ENCODE measurements around the gene GEN1. TPM values are rescaled to one million over a fixed set of nuclear protein-coding genes. Genes with fewer than 3 reads are reported as not detected.
A peak's percentile ranks its signal among the peaks of the same experiment; 100 is the strongest.

GEN1 gene
- total RNA-seq, 1 donor from 2014 or later = 30.9 TPM

DNA sequence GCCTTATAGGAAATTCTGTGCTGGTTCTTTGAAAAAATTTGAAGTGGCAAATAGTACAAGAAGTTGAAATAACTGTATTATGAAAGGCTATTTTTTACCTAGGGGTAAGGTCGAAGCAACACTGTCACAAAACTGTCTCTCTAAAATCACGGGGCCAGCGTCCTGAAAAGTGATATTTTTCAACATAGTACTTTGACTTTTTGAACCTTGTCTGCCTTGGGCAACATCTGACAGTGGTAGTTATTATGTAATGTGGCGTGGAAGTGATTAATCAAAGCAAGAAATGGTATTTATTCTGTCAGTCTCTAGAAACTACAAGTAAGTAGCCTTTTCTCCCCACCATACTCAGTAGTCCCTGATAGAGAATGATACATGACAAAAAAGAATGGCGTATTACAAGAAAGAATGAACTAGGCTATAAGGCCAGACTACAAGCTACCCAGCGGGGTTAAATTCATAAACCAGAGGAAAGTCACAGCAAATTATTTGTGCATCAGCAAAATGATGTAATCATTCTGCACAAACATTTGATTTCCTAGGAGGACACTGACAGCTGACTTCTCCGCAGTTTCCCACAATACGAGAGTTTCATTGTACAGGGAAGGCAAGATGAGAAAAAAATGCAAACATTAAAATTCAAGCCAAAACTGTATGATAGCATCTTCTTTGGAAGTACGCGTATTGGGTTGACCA is 9.8 kb downstream of the GEN1 start:
- no peak for DNase-seq
- no peak overlapping the region for H3K27ac Mint-ChIP-seq
- H3K27me3 Mint-ChIP-seq = no peaks in the 10 kb centered on the region
- no peak overlapping the region for H3K4me3 Mint-ChIP-seq
- no peaks in the 10 kb centered on the region for H3K9me3 Mint-ChIP-seq
- H3K36me3 Mint-ChIP-seq (ENCODE audit: low read depth) = peaks cover 26% of the 10 kb centered on the region
- intact Hi-C loops (cut with micrococcal nuclease) = no loop called here
- H3K4me1 Mint-ChIP-seq = peaks cover 5% of the 10 kb centered on the region

DNA sequence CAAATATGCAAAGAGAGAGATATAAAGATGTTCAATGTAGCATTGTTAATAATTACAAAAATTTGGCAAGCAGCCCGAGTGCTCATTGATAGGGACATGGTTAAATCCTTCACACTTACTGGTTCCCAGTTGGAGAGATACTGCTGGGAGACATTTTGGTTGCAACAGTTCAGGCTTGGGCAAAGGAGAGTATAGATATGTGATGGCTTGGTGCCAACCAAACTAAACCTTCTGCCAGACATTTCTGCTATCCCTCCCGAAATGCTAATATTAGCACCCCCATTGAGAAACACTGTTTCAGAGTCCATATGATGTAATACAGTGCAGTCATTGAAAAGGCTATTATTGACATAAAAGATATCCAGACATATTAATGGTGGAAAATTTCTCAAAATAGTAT is 11.5 kb downstream of the GEN1 start:
- Mint-ChIP-seq H3K36me3 (ENCODE audit: low read depth) (peaks cover 26% of the 10 kb centered on the region), H3K9me3 (no peaks in the 10 kb centered on the region), H3K4me3 (no peak overlapping the region), H3K27me3 (no peaks in the 10 kb centered on the region), H3K4me1 (no peaks in the 10 kb centered on the region), H3K27ac (no peak overlapping the region)
- intact Hi-C loops (cut with micrococcal nuclease) = no loop called here
- DNase-seq = no peak

DNA sequence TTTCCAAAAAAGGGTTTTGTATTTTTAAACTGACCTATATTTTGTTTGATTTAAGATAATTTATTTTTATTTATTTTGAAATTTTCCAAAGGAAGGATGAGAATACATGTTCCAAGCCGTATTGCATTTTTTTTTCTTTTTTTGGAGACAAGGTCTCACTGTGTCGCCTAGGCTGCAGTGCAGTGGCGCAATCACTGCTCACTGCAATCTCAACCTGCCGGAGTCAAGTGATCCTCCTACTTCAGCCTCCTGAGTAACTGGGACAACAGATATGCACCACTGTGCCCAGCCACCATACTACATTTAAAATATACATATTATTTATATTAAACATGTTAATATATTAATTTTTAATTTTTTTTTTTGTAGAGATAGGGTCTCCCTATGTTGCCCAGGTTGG is 15.0 kb downstream of the GEN1 start:
- H3K27me3 Mint-ChIP-seq = no peaks in the 10 kb centered on the region
- H3K4me1 Mint-ChIP-seq = no peaks in the 10 kb centered on the region
- intact Hi-C loops (cut with micrococcal nuclease) = no loop called here
- no peaks in the 10 kb centered on the region for H3K9me3 Mint-ChIP-seq
- peaks cover 19% of the 10 kb centered on the region for H3K36me3 Mint-ChIP-seq (ENCODE audit: low read depth)
- no peak overlapping the region for H3K4me3 Mint-ChIP-seq
- no peak for DNase-seq
- no peak overlapping the region for H3K27ac Mint-ChIP-seq

DNA sequence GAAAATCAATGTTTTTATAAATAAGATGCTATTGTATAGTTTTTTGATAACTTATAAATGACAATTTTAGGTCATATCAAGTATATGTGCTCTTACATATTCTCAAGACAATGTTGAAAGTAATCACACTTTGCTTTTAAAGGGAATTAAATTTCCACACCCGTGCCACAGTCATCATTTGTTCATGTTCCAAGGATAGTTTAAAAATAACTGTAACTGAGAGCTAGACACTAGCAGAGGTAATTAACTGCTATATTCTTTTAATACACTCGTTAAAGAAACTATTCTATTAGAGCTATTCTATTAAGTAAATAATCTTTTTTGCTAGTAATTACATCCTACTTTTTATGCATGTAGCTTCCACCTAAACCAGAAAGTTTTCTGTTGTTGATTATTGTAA is 18.0 kb downstream of the GEN1 start:
- Mint-ChIP-seq H3K9me3 (no peaks in the 10 kb centered on the region), H3K4me3 (no peak overlapping the region), H3K27me3 (no peaks in the 10 kb centered on the region), H3K27ac (no peak overlapping the region), H3K4me1 (no peaks in the 10 kb centered on the region), H3K36me3 (ENCODE audit: low read depth) (peaks cover 22% of the 10 kb centered on the region)
- intact Hi-C loops (cut with micrococcal nuclease) = no loop called here
- no peak for DNase-seq

GRCh38 chr2:17772532-17772931 is 18.6 kb downstream of the GEN1 start:
- no peak overlapping the region for H3K27ac Mint-ChIP-seq
- H3K36me3 Mint-ChIP-seq (ENCODE audit: low read depth) = peaks cover 20% of the 10 kb centered on the region
- DNase-seq = no peak
- H3K9me3 Mint-ChIP-seq = no peaks in the 10 kb centered on the region
- no peaks in the 10 kb centered on the region for H3K4me1 Mint-ChIP-seq
- H3K27me3 Mint-ChIP-seq = no peaks in the 10 kb centered on the region
- intact Hi-C loops (cut with micrococcal nuclease) = no loop called here
- H3K4me3 Mint-ChIP-seq = no peak overlapping the region

- peaks cover 44% of the 10 kb centered on the region for H3K36me3 Mint-ChIP-seq (ENCODE audit: low read depth)
- H3K4me3 Mint-ChIP-seq = no peak overlapping the region
- no peaks in the 10 kb centered on the region for H3K27me3 Mint-ChIP-seq
- no peaks in the 10 kb centered on the region for H3K4me1 Mint-ChIP-seq
- intact Hi-C loops (cut with micrococcal nuclease) = no loop called here
- H3K9me3 Mint-ChIP-seq = no peaks in the 10 kb centered on the region
- DNase-seq = no peak
- no peak overlapping the region for H3K27ac Mint-ChIP-seq
Observed at GRCh38 chr2:17780546-17780945, 26.6 kb downstream of the GEN1 start.

DNA sequence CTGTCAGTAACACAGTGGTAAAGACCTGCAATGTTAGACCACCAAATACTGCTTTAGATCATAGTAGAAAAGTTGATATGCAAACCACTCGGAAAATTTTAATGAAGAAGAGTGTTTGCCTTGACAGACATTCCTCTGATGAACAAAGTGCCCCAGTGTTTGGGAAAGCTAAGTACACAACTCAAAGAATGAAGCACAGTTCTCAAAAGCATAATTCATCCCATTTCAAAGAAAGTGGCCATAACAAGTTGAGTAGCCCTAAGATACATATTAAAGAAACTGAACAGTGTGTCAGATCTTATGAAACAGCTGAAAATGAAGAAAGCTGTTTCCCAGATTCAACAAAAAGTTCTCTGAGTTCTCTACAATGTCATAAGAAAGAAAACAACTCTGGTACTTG is 27.5 kb downstream of the GEN1 start:
- Mint-ChIP-seq H3K27me3 (no peaks in the 10 kb centered on the region), H3K36me3 (ENCODE audit: low read depth) (peaks cover 40% of the 10 kb centered on the region), H3K27ac (no peak overlapping the region), H3K4me1 (no peaks in the 10 kb centered on the region), H3K9me3 (no peaks in the 10 kb centered on the region), H3K4me3 (no peak overlapping the region)
- intact Hi-C loops (cut with micrococcal nuclease) = no loop called here
- no peak for DNase-seq

- Mint-ChIP-seq H3K36me3 (ENCODE audit: low read depth) (peaks cover 17% of the 10 kb centered on the region), H3K27me3 (peaks cover 14% of the 10 kb centered on the region), H3K4me3 (no peak overlapping the region), H3K9me3 (no peaks in the 10 kb centered on the region), H3K27ac (no peak overlapping the region), H3K4me1 (peaks cover 3% of the 10 kb centered on the region)
- DNase-seq = no peak
- intact Hi-C loops (cut with micrococcal nuclease) = no loop called here
Observed at GRCh38 chr2:17786727-17787126, 32.8 kb downstream of the GEN1 start.

DNA sequence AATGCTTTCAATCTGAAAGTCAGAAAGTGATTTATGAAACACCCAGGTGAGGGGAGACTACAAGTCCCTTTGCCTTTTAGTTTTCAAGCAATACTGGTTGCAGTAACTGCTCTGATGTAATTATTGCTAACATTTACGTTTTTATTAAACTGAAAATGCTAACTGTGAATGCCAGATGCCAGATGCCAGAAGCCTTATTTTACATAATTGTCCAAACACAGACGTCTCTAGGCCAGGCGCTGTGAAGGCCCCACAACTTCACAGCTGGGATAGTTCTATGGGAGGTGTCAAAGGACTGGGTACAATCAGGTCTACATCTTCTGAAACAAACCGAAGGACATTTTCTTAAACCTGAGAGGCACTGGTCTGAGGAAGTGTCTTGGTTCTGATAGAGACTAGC is 34.8 kb downstream of the GEN1 start:
- Mint-ChIP-seq H3K27ac (no peak overlapping the region), H3K4me3 (no peak overlapping the region), H3K4me1 (peaks cover 12% of the 10 kb centered on the region), H3K9me3 (no peaks in the 10 kb centered on the region), H3K27me3 (peaks cover 27% of the 10 kb centered on the region), H3K36me3 (ENCODE audit: low read depth) (peaks cover 6% of the 10 kb centered on the region)
- intact Hi-C loops (cut with micrococcal nuclease) = no loop called here
- no peak for DNase-seq

DNA sequence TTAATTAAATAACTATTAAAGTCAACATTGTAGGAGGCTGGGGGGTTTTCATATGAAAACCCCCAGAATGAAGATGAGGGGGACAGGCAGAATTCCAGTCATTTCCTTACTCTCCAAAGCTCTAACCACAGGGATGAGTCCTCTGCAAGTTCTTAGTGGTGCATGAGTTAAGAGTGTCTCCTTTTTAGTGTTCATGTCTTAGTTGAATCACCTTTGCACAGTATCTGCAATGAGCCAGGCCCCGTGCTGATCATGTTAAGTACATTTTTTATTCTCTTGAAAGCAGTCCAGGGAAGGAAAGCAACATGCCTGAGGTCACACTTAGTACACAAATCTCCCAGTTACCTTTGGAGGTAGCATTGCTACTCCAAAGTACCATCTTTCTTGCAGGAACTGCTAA is 36.6 kb downstream of the GEN1 start:
- Mint-ChIP-seq H3K27ac (no peak overlapping the region), H3K27me3 (peaks cover 34% of the 10 kb centered on the region), H3K4me1 (peaks cover 12% of the 10 kb centered on the region), H3K9me3 (no peaks in the 10 kb centered on the region), H3K36me3 (ENCODE audit: low read depth) (no peaks in the 10 kb centered on the region), H3K4me3 (no peak overlapping the region)
- intact Hi-C loops (cut with micrococcal nuclease) = no loop called here
- no peak for DNase-seq

DNA sequence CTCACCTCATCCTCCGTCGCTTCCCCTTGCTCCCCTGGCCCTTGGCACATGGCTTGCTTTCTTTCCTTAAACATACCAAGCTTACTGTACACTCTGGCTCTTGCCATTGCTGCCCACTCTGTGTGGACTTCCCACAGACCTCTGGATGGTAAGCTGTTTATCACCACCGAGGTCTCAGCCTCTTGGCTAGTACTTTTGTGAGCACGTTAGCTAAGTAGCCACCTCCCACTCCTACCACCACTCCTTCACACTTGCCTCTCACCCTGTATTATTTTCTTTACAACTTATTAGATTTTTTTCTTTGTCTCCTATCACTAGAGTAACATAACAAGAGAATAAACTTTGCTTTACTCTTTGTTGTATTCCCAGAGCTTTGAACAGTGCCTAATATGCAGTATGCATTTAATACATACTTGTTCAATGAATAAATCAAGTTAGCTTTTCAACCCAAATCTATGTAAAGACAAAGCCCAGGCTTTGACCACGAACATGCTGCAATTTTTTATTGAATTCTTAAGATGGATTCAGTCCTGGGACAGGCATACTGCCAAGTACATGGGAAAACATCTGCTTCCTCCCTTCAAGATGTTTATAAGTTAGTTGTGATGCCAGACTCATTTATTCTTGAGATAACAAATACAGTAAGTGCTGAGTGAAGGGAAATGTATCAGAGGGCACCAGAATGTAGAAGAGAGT is 37.3 kb downstream of the GEN1 start:
- H3K9me3 Mint-ChIP-seq = no peaks in the 10 kb centered on the region
- H3K4me1 Mint-ChIP-seq = peaks cover 12% of the 10 kb centered on the region
- H3K27ac Mint-ChIP-seq = no peak overlapping the region
- intact Hi-C loops (cut with micrococcal nuclease) = no loop called here
- no peak overlapping the region for H3K4me3 Mint-ChIP-seq
- DNase-seq = no peak
- no peaks in the 10 kb centered on the region for H3K36me3 Mint-ChIP-seq (ENCODE audit: low read depth)
- H3K27me3 Mint-ChIP-seq = peaks cover 35% of the 10 kb centered on the region

DNA sequence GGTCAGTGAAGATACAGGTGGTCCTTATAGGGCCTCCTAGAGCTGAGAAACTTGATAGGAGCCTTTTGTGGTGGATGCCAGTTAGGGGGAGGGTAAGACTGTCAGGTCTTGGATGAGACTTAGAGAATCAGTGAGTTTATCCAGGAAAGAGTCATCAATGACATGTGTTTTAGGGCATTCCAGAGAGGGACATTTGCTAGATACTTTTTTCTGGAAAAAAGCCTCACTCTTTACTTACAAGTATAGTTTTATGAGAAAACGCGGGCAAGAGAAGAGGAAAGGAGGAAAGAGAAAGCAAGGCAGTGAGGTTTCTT is 37.8 kb downstream of the GEN1 start:
- DNase-seq = no peak
- H3K4me3 Mint-ChIP-seq = no peak overlapping the region
- no peak overlapping the region for H3K27ac Mint-ChIP-seq
- intact Hi-C loops (cut with micrococcal nuclease) = no loop called here
- H3K4me1 Mint-ChIP-seq = peaks cover 12% of the 10 kb centered on the region
- no peaks in the 10 kb centered on the region for H3K9me3 Mint-ChIP-seq
- peaks cover 37% of the 10 kb centered on the region for H3K27me3 Mint-ChIP-seq
- H3K36me3 Mint-ChIP-seq (ENCODE audit: low read depth) = no peaks in the 10 kb centered on the region

GRCh38 chr2:17792515-17792914 is 38.6 kb downstream of the GEN1 start:
- intact Hi-C loops (cut with micrococcal nuclease) = no loop called here
- Mint-ChIP-seq H3K27ac (no peak overlapping the region), H3K4me3 (no peak overlapping the region), H3K36me3 (ENCODE audit: low read depth) (no peaks in the 10 kb centered on the region), H3K4me1 (peaks cover 12% of the 10 kb centered on the region), H3K9me3 (no peaks in the 10 kb centered on the region), H3K27me3 (peaks cover 37% of the 10 kb centered on the region)
- peak; percentile 52 for DNase-seq

DNA sequence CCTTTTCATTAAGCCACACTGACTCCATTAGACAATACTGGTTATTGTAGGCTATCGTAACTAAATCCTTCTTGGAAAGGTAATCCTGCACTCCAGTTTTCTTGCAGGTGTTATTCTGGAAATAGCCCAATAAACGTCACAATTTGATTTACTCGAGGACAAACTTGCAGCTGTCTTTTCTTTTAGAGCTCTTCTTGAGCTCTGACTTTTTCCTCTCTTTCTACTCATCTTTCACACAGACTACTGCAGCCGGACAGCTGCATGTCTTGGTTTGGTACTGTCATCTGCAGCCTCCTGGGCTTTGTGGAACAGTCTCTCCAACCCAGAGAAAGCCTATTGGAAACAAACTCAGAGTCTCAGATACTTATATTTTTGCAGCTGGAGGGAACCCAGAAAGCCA is 39.4 kb downstream of the GEN1 start:
- intact Hi-C loops (cut with micrococcal nuclease) = no loop called here
- H3K4me1 Mint-ChIP-seq = peaks cover 12% of the 10 kb centered on the region
- peaks cover 39% of the 10 kb centered on the region for H3K27me3 Mint-ChIP-seq
- H3K27ac Mint-ChIP-seq = no peak overlapping the region
- no peaks in the 10 kb centered on the region for H3K9me3 Mint-ChIP-seq
- H3K4me3 Mint-ChIP-seq = no peak overlapping the region
- DNase-seq = no peak
- no peaks in the 10 kb centered on the region for H3K36me3 Mint-ChIP-seq (ENCODE audit: low read depth)

DNA sequence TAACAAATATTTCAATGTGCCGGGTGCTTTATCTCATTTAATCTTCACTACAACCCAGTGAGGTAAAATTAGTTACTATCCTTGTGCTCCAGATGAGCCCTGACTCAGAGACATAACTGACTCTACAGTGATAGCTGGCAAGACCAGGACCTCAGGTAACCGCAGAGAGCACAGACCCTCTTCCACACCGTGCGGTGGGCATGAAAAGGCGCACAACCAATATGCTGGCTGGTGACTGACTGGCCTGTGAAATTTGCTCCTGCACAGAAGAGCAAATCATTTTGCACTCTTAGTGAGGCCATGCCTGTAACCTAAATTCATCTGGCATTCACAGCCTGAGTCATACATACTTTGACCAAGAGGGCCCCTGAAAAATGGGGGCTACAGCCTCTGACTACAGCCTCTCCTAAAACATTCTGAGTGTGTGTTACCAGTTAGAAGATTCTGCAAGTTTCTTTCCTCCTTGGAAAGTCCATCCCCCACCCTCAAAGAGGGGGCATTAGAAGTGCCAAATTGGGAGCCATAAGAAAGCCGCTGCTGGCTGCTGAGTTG is 39.9 kb downstream of the GEN1 start:
- Mint-ChIP-seq H3K27me3 (peaks cover 39% of the 10 kb centered on the region), H3K4me3 (no peak overlapping the region), H3K9me3 (no peaks in the 10 kb centered on the region), H3K4me1 (peaks cover 12% of the 10 kb centered on the region), H3K27ac (no peak overlapping the region), H3K36me3 (ENCODE audit: low read depth) (no peaks in the 10 kb centered on the region)
- peak; percentile 46 for DNase-seq
- intact Hi-C loops (cut with micrococcal nuclease) = no loop called here
